Left ventricle myocardium inferior (tissue), 1 donor: ENCODE data around the gene RPS6KB2. TPM values are rescaled to one million over a fixed set of nuclear protein-coding genes. Genes with fewer than 3 reads are reported as not detected.

Source experiments
- DNase-seq: peaks from one replicate; pipeline ENCODE4 v3.0.0-alpha.2; 2020
- H3K27ac ChIP-seq: fragments of 200-600 bp; replicated peaks from 2 replicates; pipeline ENCODE4 v1.8.0; 2021
- H3K27me3 ChIP-seq: fragments of 200-600 bp; 2 replicates; pipeline ENCODE4 v1.8.0; 2021; ENCODE audit warnings: low read depth
- H3K36me3 ChIP-seq: fragments of 200-600 bp; 2 replicates; pipeline ENCODE4 v1.8.0; 2021
- H3K4me1 ChIP-seq: fragments of 200-600 bp; 2 replicates; pipeline ENCODE4 v1.8.0; 2021
- H3K4me3 ChIP-seq: fragments of 200-600 bp; 2 replicates; pipeline ENCODE4 v1.8.0; 2021; ENCODE audit warnings: mild to moderate bottlenecking, moderate library complexity
- H3K9me3 ChIP-seq: fragments of 200-600 bp; replicated peaks from 2 replicates; pipeline ENCODE4 v1.8.0; 2021
- CTCF ChIP-seq: fragments of 200-600 bp; IDR thresholded peaks from 2 replicates; pipeline ENCODE4 v1.8.0; 2021; ENCODE audit warnings: antibody characterized with exemption, mild to moderate bottlenecking, borderline replicate concordance
- intact Hi-C: fragments of 100-400 bp; cut with micrococcal nuclease; formaldehyde crosslinking; loops from one replicate; pipeline ENCODE4 v1.11.0; 2022
- total RNA-seq: library from RNA; stranded (reverse); fragmentation: NEBNext Ultra II Directional; extraction: Animal tissue kit (Norgen Biotek cat#: 25700); gene quantifications from one replicate; pipeline ENCODE4 v1.2.1, GENCODE V29; 2021
- donor health status: DM: no; HTN: yes; CAD: no; lungs with severe emphysema.

Gene RPS6KB2
- total RNA-seq, 1 donor from 2014 or later: 21.3 TPM

- intact Hi-C loops: no loop called here
- DNase-seq: no peak
Observed at GRCh38 chr11:67451658-67451976, 23.3 kb downstream of the RPS6KB2 start.

GRCh38 chr11:67452141-67452952 lies 24.1 kb downstream of the RPS6KB2 start, which contains the start of gene GPR152:
Gene GPR152, minus strand, starts transcription at chr11:67452729. Its CDS starts 5 bp downstream, at chr11:67452724.
- TF ChIP-seq CTCF: peak; percentile 32
- intact Hi-C loops: no loop called here
- Histone ChIP-seq H3K27me3 (no peaks in the 10 kb centered on the region), H3K4me3 (peak within 1 kb of the TSS; percentile 49), H3K27ac (peak within 1 kb of the TSS; percentile 62), H3K36me3 (no peaks in the 10 kb centered on the region), H3K9me3 (no peaks in the 10 kb centered on the region), H3K4me1 (peaks cover 9% of the 10 kb centered on the region)
- no peak for DNase-seq

More at GRCh38 chr11:67451658-67451976, 23.3 kb downstream of the RPS6KB2 start:
- H3K27ac ChIP-seq: peak overlapping the region; percentile 62
- H3K27me3 ChIP-seq: no peaks in the 10 kb centered on the region
- no peak for TF ChIP-seq CTCF
- no peak overlapping the region for H3K4me3 ChIP-seq
- H3K9me3 ChIP-seq: no peaks in the 10 kb centered on the region
- H3K36me3 ChIP-seq: no peaks in the 10 kb centered on the region
- H3K4me1 ChIP-seq: peaks cover 9% of the 10 kb centered on the region

GRCh38 chr11:67453816-67454732 lies 25.8 kb downstream of the RPS6KB2 start:
- no peak for TF ChIP-seq CTCF
- peaks cover 9% of the 10 kb centered on the region for H3K4me1 ChIP-seq
- intact Hi-C loops: no loop called here
- H3K9me3 ChIP-seq: no peaks in the 10 kb centered on the region
- H3K27ac ChIP-seq: no peak overlapping the region
- DNase-seq: no peak
- H3K36me3 ChIP-seq: no peaks in the 10 kb centered on the region
- H3K4me3 ChIP-seq: no peak overlapping the region
- H3K27me3 ChIP-seq: no peaks in the 10 kb centered on the region

GRCh38 chr11:67455054-67455453 lies 26.8 kb downstream of the RPS6KB2 start, which contains the start of gene CABP4:
Gene CABP4, plus strand, starts transcription at chr11:67455354. Its CDS starts 70 bp downstream, at chr11:67455424.
- Histone ChIP-seq H3K27ac (no peak within 1 kb of the TSS), H3K4me3 (no peak within 1 kb of the TSS), H3K4me1 (peaks cover 9% of the 10 kb centered on the region), H3K36me3 (no peaks in the 10 kb centered on the region), H3K9me3 (no peaks in the 10 kb centered on the region), H3K27me3 (no peaks in the 10 kb centered on the region)
- intact Hi-C loops: no loop called here
- DNase-seq: no peak
- TF ChIP-seq CTCF: no peak

GRCh38 chr11:67456068-67456705 lies 27.9 kb downstream of the RPS6KB2 start:
- Histone ChIP-seq H3K9me3 (no peaks in the 10 kb centered on the region), H3K4me1 (peaks cover 9% of the 10 kb centered on the region), H3K27me3 (no peaks in the 10 kb centered on the region), H3K4me3 (no peak overlapping the region), H3K27ac (no peak overlapping the region), H3K36me3 (no peaks in the 10 kb centered on the region)
- intact Hi-C loops: no loop called here
- DNase-seq: no peak
- no peak for TF ChIP-seq CTCF
